GM23338 (cell line): ENCODE results near the gene TMEM117. TPM values are rescaled to one million over a fixed set of nuclear protein-coding genes. Genes with fewer than 3 reads are reported as not detected.

ENCODE experiments used
- ATAC-seq: fragments of 200-7000 bp; cut with Tn5 transposase; 3 replicates; pipeline ENCODE4 v1.9.1; 2020
- DNase-seq: peaks from one replicate; pipeline ENCODE4 v3.0.0-alpha.2; 2015; ENCODE audit warnings: low spot score
- H2AFZ ChIP-seq: fragments of 200-600 bp; sonication (generic); 2 replicates; pipeline ENCODE4 v1.8.0; 2016; ENCODE audit warnings: antibody characterized with exemption, mild to moderate bottlenecking, moderate library complexity
- H3F3A ChIP-seq: fragments of 200-600 bp; sonication (generic); replicated peaks from 2 replicates; pipeline ENCODE4 v1.8.0; 2017; ENCODE audit warnings: antibody characterized with exemption, mixed run types, low read depth
- H3K27ac ChIP-seq: fragments of 200-600 bp; sonication (generic); 2 replicates; pipeline ENCODE4 v1.6.1; 2016; ENCODE audit warnings: low read depth
- H3K27me3 ChIP-seq: fragments of 200-600 bp; sonication (generic); 2 replicates; pipeline ENCODE4 v1.8.0; 2016; ENCODE audit warnings: mild to moderate bottlenecking, mixed run types, moderate library complexity; ENCODE audit not compliant: insufficient read depth
- H3K36me3 ChIP-seq: fragments of 200-600 bp; sonication (generic); 2 replicates; pipeline ENCODE4 v1.8.0; 2016; ENCODE audit warnings: mild to moderate bottlenecking; ENCODE audit not compliant: insufficient read depth
- H3K4me1 ChIP-seq: fragments of 200-600 bp; sonication (generic); 2 replicates; pipeline ENCODE4 v1.8.0; 2016; ENCODE audit warnings: mild to moderate bottlenecking, moderate library complexity; ENCODE audit not compliant: insufficient read depth
- H3K4me2 ChIP-seq: fragments of 200-600 bp; sonication (generic); 2 replicates; pipeline ENCODE4 v1.7.1; 2017; ENCODE audit warnings: mixed run types
- H3K4me3 ChIP-seq: fragments of 200-600 bp; sonication (generic); 2 replicates; pipeline ENCODE4 v1.6.1; 2016; ENCODE audit warnings: mixed run types
- H3K79me2 ChIP-seq: fragments of 200-600 bp; sonication (generic); replicated peaks from 2 replicates; pipeline ENCODE4 v1.8.0; 2017; ENCODE audit warnings: mild to moderate bottlenecking; ENCODE audit not compliant: insufficient read depth
- H3K9me2 ChIP-seq: fragments of 200-600 bp; sonication (generic); 2 replicates; pipeline ENCODE4 v1.8.0; 2017; ENCODE audit not compliant: insufficient read depth
- H4K20me1 ChIP-seq: fragments of 200-600 bp; sonication (generic); replicated peaks from 2 replicates; pipeline ENCODE4 v1.8.0; 2017; ENCODE audit warnings: mild to moderate bottlenecking; ENCODE audit not compliant: insufficient read depth
- H3K27ac Mint-ChIP-seq: 2 replicates; pipeline ENCODE4 v1.8.0; 2020; ENCODE audit warnings: inconsistent platforms, mild to moderate bottlenecking, moderate library complexity, mixed read lengths
- H3K27me3 Mint-ChIP-seq: 3 replicates; pipeline ENCODE4 v1.8.0; 2022; ENCODE audit warnings: low read depth, mild to moderate bottlenecking, moderate library complexity, mixed read lengths, inconsistent platforms; ENCODE audit not compliant: insufficient read depth, poor library complexity
- H3K36me3 Mint-ChIP-seq: 3 replicates; pipeline ENCODE4 v1.8.0; 2021; ENCODE audit warnings: low read depth, mild to moderate bottlenecking, inconsistent platforms, moderate library complexity, mixed read lengths
- H3K4me1 Mint-ChIP-seq: 3 replicates; pipeline ENCODE4 v1.8.0; 2020; ENCODE audit warnings: mild to moderate bottlenecking, inconsistent platforms, mixed read lengths
- H3K4me3 Mint-ChIP-seq: 3 replicates; pipeline ENCODE4 v1.8.0; 2021; ENCODE audit warnings: moderate library complexity, mild to moderate bottlenecking, inconsistent platforms, mixed read lengths
- H3K9me3 Mint-ChIP-seq: 3 replicates; pipeline ENCODE4 v1.8.0; 2020; ENCODE audit warnings: moderate library complexity, mild to moderate bottlenecking, inconsistent platforms, mixed read lengths
- CREB1 ChIP-seq: fragments of 250-450 bp; sonication (Bioruptor Pico); IDR thresholded peaks from 2 replicates; pipeline ENCODE4 v1.5.0; 2020; ENCODE audit warnings: low read depth, mild to moderate bottlenecking, moderate library complexity
- ETS1 ChIP-seq: IDR thresholded peaks from 2 replicates; pipeline ENCODE4 v1.6.1; 2016; ENCODE audit warnings: antibody characterized with exemption
- EZH2 ChIP-seq: fragments of 200-600 bp; sonication (generic); IDR thresholded peaks from one replicate; pipeline ENCODE4 v1.8.0; 2017; ENCODE audit warnings: antibody characterized with exemption, mild to moderate bottlenecking, low read depth; ENCODE audit not compliant: unreplicated experiment
- EZH2phosphoT487 ChIP-seq: fragments of 200-600 bp; sonication (generic); IDR thresholded peaks from one replicate; pipeline ENCODE4 v1.8.1; 2018; ENCODE audit warnings: antibody characterized with exemption; ENCODE audit not compliant: unreplicated experiment
- JUNB ChIP-seq: IDR thresholded peaks from one replicate; pipeline ENCODE4 v1.6.1; 2016; ENCODE audit warnings: antibody characterized with exemption; ENCODE audit not compliant: unreplicated experiment
- NANOG ChIP-seq: IDR thresholded peaks from 2 replicates; pipeline ENCODE4 v1.6.1; 2016; ENCODE audit warnings: antibody characterized with exemption, borderline replicate concordance
- POLR2AphosphoS5 ChIP-seq: IDR thresholded peaks from 2 replicates; pipeline ENCODE4 v1.6.1; 2016; ENCODE audit warnings: antibody characterized with exemption, low read depth
- REST ChIP-seq: IDR thresholded peaks from one replicate; pipeline ENCODE4 v1.6.1; 2018; ENCODE audit warnings: antibody characterized with exemption; ENCODE audit not compliant: unreplicated experiment
- ZNF114 ChIP-seq: fragments of 250-450 bp; sonication (Bioruptor Pico); IDR thresholded peaks from 2 replicates; pipeline ENCODE4 v1.5.0; 2020; ENCODE audit warnings: mild to moderate bottlenecking, moderate library complexity
- ZNF331 ChIP-seq: fragments of 250-450 bp; sonication (Bioruptor Pico); IDR thresholded peaks from 2 replicates; pipeline ENCODE4 v1.5.0; 2020; ENCODE audit warnings: low read depth, mild to moderate bottlenecking, moderate library complexity
- ZNF462 ChIP-seq: fragments of 250-450 bp; sonication (Bioruptor Pico); IDR thresholded peaks from 2 replicates; pipeline ENCODE4 v1.5.0; 2020; ENCODE audit warnings: mild to moderate bottlenecking, moderate library complexity
- polyA plus RNA-seq: library from polyadenylated mRNA; unstranded; fragments of >200 nt; fragmentation: Nextera tagmentation; extraction: Ambion mirVana; gene quantifications from 2 replicates; pipeline ENCODE4 v1.2.1, GENCODE V29; 2016
- total RNA-seq: library from RNA; depleted of rRNA; stranded (reverse); fragments of >200 nt; shearing (Covaris generic); gene quantifications from 2 replicates; pipeline ENCODE4 v1.2.3, GENCODE V29; 2014

TMEM117 gene
- total and polyA plus RNA-seq, 2 experiments from 2014 or later: 0.94 to 1.6 TPM

GRCh38 chr12:43973385-43973784 lies 137.5 kb downstream of the TMEM117 start:
- no peaks in the 10 kb centered on the region for H3F3A ChIP-seq
- no peak overlapping the region for H3K27ac ChIP-seq
- Mint-ChIP-seq H3K27ac (no peak overlapping the region), H3K27me3 (no peaks in the 10 kb centered on the region), H3K4me3 (no peak overlapping the region), H3K9me3 (peaks cover 36% of the 10 kb centered on the region), H3K4me1 (peaks cover 6% of the 10 kb centered on the region; the same call in 1 of the 3 replicates), H3K36me3 (peaks cover 32% of the 10 kb centered on the region)
- H3K9me2 ChIP-seq: no peaks in the 10 kb centered on the region; the same call in 1 of the 2 replicates
- no peak overlapping the region; the same call in 1 of the 2 replicates for H2AFZ ChIP-seq
- H3K4me2 ChIP-seq: no peak overlapping the region
- DNase-seq (no peak), ATAC-seq (no peak)
- no peaks in the 10 kb centered on the region for H4K20me1 ChIP-seq
- no peak overlapping the region for H3K4me3 ChIP-seq
- TF ChIP-seq ETS1: no peak
- TF ChIP-seq CREB1 (CRISPR knock-in tag): no peak
- no peak for TF ChIP-seq ZNF462 (CRISPR knock-in tag)
- TF ChIP-seq NANOG: no peak
- TF ChIP-seq EZH2phosphoT487: no peak
- no peak for TF ChIP-seq REST
- TF ChIP-seq JUNB: no peak
- TF ChIP-seq ZNF114 (CRISPR knock-in tag): no peak
- TF ChIP-seq EZH2: no peak
- TF ChIP-seq POLR2AphosphoS5: no peak
- no peak for TF ChIP-seq ZNF331 (CRISPR knock-in tag)
- H3K79me2 ChIP-seq: no peaks in the 10 kb centered on the region
- no peaks in the 10 kb centered on the region for H3K27me3 ChIP-seq
- no peaks in the 10 kb centered on the region for H3K4me1 ChIP-seq
- no peaks in the 10 kb centered on the region for H3K36me3 ChIP-seq
